GM23338 (cell line): ENCODE results near the gene ARHGEF16. TPM values are rescaled to one million over a fixed set of nuclear protein-coding genes. Genes with fewer than 3 reads are reported as not detected.

Source experiments
- ATAC-seq: fragments of 200-7000 bp; cut with Tn5 transposase; 3 replicates; pipeline ENCODE4 v1.9.1; 2020
- DNase-seq: peaks from one replicate; pipeline ENCODE4 v3.0.0-alpha.2; 2015; ENCODE audit warnings: low spot score
- H2AFZ ChIP-seq: fragments of 200-600 bp; sonication (generic); 2 replicates; pipeline ENCODE4 v1.8.0; 2016; ENCODE audit warnings: antibody characterized with exemption, mild to moderate bottlenecking, moderate library complexity
- H3F3A ChIP-seq: fragments of 200-600 bp; sonication (generic); replicated peaks from 2 replicates; pipeline ENCODE4 v1.8.0; 2017; ENCODE audit warnings: antibody characterized with exemption, mixed run types, low read depth
- H3K27ac ChIP-seq: fragments of 200-600 bp; sonication (generic); 2 replicates; pipeline ENCODE4 v1.6.1; 2016; ENCODE audit warnings: low read depth
- H3K27me3 ChIP-seq: fragments of 200-600 bp; sonication (generic); 2 replicates; pipeline ENCODE4 v1.8.0; 2016; ENCODE audit warnings: mild to moderate bottlenecking, mixed run types, moderate library complexity; ENCODE audit not compliant: insufficient read depth
- H3K36me3 ChIP-seq: fragments of 200-600 bp; sonication (generic); 2 replicates; pipeline ENCODE4 v1.8.0; 2016; ENCODE audit warnings: mild to moderate bottlenecking; ENCODE audit not compliant: insufficient read depth
- H3K4me1 ChIP-seq: fragments of 200-600 bp; sonication (generic); 2 replicates; pipeline ENCODE4 v1.8.0; 2016; ENCODE audit warnings: mild to moderate bottlenecking, moderate library complexity; ENCODE audit not compliant: insufficient read depth
- H3K4me2 ChIP-seq: fragments of 200-600 bp; sonication (generic); 2 replicates; pipeline ENCODE4 v1.7.1; 2017; ENCODE audit warnings: mixed run types
- H3K4me3 ChIP-seq: fragments of 200-600 bp; sonication (generic); 2 replicates; pipeline ENCODE4 v1.6.1; 2016; ENCODE audit warnings: mixed run types
- H3K79me2 ChIP-seq: fragments of 200-600 bp; sonication (generic); replicated peaks from 2 replicates; pipeline ENCODE4 v1.8.0; 2017; ENCODE audit warnings: mild to moderate bottlenecking; ENCODE audit not compliant: insufficient read depth
- H3K9me2 ChIP-seq: fragments of 200-600 bp; sonication (generic); 2 replicates; pipeline ENCODE4 v1.8.0; 2017; ENCODE audit not compliant: insufficient read depth
- H4K20me1 ChIP-seq: fragments of 200-600 bp; sonication (generic); replicated peaks from 2 replicates; pipeline ENCODE4 v1.8.0; 2017; ENCODE audit warnings: mild to moderate bottlenecking; ENCODE audit not compliant: insufficient read depth
- H3K27ac Mint-ChIP-seq: 2 replicates; pipeline ENCODE4 v1.8.0; 2020; ENCODE audit warnings: inconsistent platforms, mild to moderate bottlenecking, moderate library complexity, mixed read lengths
- H3K27me3 Mint-ChIP-seq: 3 replicates; pipeline ENCODE4 v1.8.0; 2022; ENCODE audit warnings: low read depth, mild to moderate bottlenecking, moderate library complexity, mixed read lengths, inconsistent platforms; ENCODE audit not compliant: insufficient read depth, poor library complexity
- H3K36me3 Mint-ChIP-seq: 3 replicates; pipeline ENCODE4 v1.8.0; 2021; ENCODE audit warnings: low read depth, mild to moderate bottlenecking, inconsistent platforms, moderate library complexity, mixed read lengths
- H3K4me1 Mint-ChIP-seq: 3 replicates; pipeline ENCODE4 v1.8.0; 2020; ENCODE audit warnings: mild to moderate bottlenecking, inconsistent platforms, mixed read lengths
- H3K4me3 Mint-ChIP-seq: 3 replicates; pipeline ENCODE4 v1.8.0; 2021; ENCODE audit warnings: moderate library complexity, mild to moderate bottlenecking, inconsistent platforms, mixed read lengths
- H3K9me3 Mint-ChIP-seq: 3 replicates; pipeline ENCODE4 v1.8.0; 2020; ENCODE audit warnings: moderate library complexity, mild to moderate bottlenecking, inconsistent platforms, mixed read lengths
- EZH2 ChIP-seq: fragments of 200-600 bp; sonication (generic); IDR thresholded peaks from one replicate; pipeline ENCODE4 v1.8.0; 2017; ENCODE audit warnings: antibody characterized with exemption, mild to moderate bottlenecking, low read depth; ENCODE audit not compliant: unreplicated experiment
- EZH2phosphoT487 ChIP-seq: fragments of 200-600 bp; sonication (generic); IDR thresholded peaks from one replicate; pipeline ENCODE4 v1.8.1; 2018; ENCODE audit warnings: antibody characterized with exemption; ENCODE audit not compliant: unreplicated experiment
- JUNB ChIP-seq: IDR thresholded peaks from one replicate; pipeline ENCODE4 v1.6.1; 2016; ENCODE audit warnings: antibody characterized with exemption; ENCODE audit not compliant: unreplicated experiment
- STAT1 ChIP-seq: IDR thresholded peaks from one replicate; pipeline ENCODE4 v1.6.1; 2016; ENCODE audit warnings: antibody characterized with exemption; ENCODE audit not compliant: unreplicated experiment
- ZNF114 ChIP-seq: fragments of 250-450 bp; sonication (Bioruptor Pico); IDR thresholded peaks from 2 replicates; pipeline ENCODE4 v1.5.0; 2020; ENCODE audit warnings: mild to moderate bottlenecking, moderate library complexity
- ZNF331 ChIP-seq: fragments of 250-450 bp; sonication (Bioruptor Pico); IDR thresholded peaks from 2 replicates; pipeline ENCODE4 v1.5.0; 2020; ENCODE audit warnings: low read depth, mild to moderate bottlenecking, moderate library complexity
- polyA plus RNA-seq: library from polyadenylated mRNA; unstranded; fragments of >200 nt; fragmentation: Nextera tagmentation; extraction: Ambion mirVana; gene quantifications from 2 replicates; pipeline ENCODE4 v1.2.1, GENCODE V29; 2016
- total RNA-seq: library from RNA; depleted of rRNA; stranded (reverse); fragments of >200 nt; shearing (Covaris generic); gene quantifications from 2 replicates; pipeline ENCODE4 v1.2.3, GENCODE V29; 2014
- TF ChIP-seq, protein P1 (sequence below): fragments of 250-450 bp; sonication (Bioruptor Pico); IDR thresholded peaks from 2 replicates; pipeline ENCODE4 v1.5.0; 2020; ENCODE audit warnings: mild to moderate bottlenecking, moderate library complexity
- TF ChIP-seq, protein P2 (sequence below): IDR thresholded peaks from 2 replicates; pipeline ENCODE4 v1.6.1; 2016; ENCODE audit warnings: antibody characterized with exemption

Gene ARHGEF16
- total and polyA plus RNA-seq, 2 experiments from 2014 or later, result 12.2 to 29.3 TPM

- TF ChIP-seq EZH2, result no peak
- TF ChIP-seq, protein P1, sequence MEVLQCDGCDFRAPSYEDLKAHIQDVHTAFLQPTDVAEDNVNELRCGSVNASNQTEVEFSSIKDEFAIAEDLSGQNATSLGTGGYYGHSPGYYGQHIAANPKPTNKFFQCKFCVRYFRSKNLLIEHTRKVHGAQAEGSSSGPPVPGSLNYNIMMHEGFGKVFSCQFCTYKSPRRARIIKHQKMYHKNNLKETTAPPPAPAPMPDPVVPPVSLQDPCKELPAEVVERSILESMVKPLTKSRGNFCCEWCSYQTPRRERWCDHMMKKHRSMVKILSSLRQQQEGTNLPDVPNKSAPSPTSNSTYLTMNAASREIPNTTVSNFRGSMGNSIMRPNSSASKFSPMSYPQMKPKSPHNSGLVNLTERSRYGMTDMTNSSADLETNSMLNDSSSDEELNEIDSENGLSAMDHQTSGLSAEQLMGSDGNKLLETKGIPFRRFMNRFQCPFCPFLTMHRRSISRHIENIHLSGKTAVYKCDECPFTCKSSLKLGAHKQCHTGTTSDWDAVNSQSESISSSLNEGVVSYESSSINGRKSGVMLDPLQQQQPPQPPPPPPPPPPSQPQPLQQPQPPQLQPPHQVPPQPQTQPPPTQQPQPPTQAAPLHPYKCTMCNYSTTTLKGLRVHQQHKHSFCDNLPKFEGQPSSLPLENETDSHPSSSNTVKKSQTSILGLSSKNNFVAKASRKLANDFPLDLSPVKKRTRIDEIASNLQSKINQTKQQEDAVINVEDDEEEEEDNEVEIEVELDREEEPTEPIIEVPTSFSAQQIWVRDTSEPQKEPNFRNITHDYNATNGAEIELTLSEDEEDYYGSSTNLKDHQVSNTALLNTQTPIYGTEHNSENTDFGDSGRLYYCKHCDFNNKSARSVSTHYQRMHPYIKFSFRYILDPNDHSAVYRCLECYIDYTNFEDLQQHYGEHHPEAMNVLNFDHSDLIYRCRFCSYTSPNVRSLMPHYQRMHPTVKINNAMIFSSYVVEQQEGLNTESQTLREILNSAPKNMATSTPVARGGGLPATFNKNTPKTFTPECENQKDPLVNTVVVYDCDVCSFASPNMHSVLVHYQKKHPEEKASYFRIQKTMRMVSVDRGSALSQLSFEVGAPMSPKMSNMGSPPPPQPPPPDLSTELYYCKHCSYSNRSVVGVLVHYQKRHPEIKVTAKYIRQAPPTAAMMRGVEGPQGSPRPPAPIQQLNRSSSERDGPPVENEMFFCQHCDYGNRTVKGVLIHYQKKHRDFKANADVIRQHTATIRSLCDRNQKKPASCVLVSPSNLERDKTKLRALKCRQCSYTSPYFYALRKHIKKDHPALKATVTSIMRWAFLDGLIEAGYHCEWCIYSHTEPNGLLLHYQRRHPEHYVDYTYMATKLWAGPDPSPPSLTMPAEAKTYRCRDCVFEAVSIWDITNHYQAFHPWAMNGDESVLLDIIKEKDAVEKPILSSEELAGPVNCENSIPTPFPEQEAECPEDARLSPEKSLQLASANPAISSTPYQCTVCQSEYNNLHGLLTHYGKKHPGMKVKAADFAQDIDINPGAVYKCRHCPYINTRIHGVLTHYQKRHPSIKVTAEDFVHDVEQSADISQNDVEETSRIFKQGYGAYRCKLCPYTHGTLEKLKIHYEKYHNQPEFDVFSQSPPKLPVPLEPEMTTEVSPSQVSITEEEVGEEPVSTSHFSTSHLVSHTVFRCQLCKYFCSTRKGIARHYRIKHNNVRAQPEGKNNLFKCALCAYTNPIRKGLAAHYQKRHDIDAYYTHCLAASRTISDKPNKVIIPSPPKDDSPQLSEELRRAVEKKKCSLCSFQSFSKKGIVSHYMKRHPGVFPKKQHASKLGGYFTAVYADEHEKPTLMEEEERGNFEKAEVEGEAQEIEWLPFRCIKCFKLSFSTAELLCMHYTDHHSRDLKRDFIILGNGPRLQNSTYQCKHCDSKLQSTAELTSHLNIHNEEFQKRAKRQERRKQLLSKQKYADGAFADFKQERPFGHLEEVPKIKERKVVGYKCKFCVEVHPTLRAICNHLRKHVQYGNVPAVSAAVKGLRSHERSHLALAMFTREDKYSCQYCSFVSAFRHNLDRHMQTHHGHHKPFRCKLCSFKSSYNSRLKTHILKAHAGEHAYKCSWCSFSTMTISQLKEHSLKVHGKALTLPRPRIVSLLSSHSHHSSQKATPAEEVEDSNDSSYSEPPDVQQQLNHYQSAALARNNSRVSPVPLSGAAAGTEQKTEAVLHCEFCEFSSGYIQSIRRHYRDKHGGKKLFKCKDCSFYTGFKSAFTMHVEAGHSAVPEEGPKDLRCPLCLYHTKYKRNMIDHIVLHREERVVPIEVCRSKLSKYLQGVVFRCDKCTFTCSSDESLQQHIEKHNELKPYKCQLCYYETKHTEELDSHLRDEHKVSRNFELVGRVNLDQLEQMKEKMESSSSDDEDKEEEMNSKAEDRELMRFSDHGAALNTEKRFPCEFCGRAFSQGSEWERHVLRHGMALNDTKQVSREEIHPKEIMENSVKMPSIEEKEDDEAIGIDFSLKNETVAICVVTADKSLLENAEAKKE (CRISPR knock-in tag), result no peak
- no peak for TF ChIP-seq JUNB
- TF ChIP-seq ZNF114, result no peak
- TF ChIP-seq, protein P2, sequence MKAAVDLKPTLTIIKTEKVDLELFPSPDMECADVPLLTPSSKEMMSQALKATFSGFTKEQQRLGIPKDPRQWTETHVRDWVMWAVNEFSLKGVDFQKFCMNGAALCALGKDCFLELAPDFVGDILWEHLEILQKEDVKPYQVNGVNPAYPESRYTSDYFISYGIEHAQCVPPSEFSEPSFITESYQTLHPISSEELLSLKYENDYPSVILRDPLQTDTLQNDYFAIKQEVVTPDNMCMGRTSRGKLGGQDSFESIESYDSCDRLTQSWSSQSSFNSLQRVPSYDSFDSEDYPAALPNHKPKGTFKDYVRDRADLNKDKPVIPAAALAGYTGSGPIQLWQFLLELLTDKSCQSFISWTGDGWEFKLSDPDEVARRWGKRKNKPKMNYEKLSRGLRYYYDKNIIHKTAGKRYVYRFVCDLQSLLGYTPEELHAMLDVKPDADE, result no peak
- TF ChIP-seq EZH2phosphoT487, result no peak
Measured at GRCh38 chr1:3488432-3488831, 34.0 kb downstream of the ARHGEF16 start (continued).

DNA sequence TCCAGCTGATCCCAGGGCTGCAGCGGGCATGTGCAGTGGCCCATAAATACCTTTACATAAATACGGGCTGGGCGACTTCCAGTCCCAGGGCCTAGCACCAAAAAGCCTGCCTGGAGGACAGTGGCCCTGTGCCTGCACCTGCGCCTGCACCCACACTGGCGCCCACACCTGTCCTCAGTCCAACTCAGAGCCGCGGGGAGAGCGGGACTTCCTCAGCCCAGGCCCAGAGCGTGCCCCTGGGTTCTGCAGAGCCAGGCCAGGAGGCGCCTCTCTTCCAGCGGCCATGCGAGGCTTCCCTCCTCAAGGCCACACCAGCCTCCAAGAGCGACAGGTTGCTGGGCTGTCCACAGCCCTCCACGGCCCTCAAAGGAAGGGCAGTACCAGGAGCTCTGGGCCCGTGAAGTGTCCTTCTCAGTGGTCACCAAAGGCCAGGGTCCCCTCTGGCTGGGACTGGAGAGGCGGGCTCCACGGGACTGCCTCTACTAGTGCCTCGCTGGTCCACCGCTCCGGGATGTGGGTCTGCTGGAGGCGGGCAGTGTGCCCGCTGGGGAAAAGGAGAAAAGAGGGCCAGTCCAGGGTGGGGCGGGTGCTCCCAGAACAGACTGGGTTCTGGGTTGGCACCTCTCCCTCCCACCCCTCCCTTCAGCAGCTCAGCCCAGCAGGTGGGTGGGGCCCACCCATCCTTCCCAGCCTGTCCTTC lies 35.7 kb downstream of the ARHGEF16 start:
- H3K36me3 Mint-ChIP-seq, result peaks cover 13% of the 10 kb centered on the region; the same call in 2 of the 3 replicates
- no peak overlapping the region for H3K4me3 ChIP-seq
- H3K27ac Mint-ChIP-seq, result no peak overlapping the region
- ATAC-seq (no peak), DNase-seq (no peak)
- no peaks in the 10 kb centered on the region for H3K79me2 ChIP-seq
- H3K9me2 ChIP-seq, result no peaks in the 10 kb centered on the region
- no peak overlapping the region for H3K4me3 Mint-ChIP-seq
- no peak for TF ChIP-seq STAT1
- TF ChIP-seq, protein P1 (CRISPR knock-in tag), result no peak
- no peak for TF ChIP-seq ZNF331 (CRISPR knock-in tag)
- no peaks in the 10 kb centered on the region for H3K4me1 ChIP-seq
- H3K36me3 ChIP-seq, result no peaks in the 10 kb centered on the region
- no peak overlapping the region for H3K4me2 ChIP-seq
- no peaks in the 10 kb centered on the region for H3F3A ChIP-seq
- no peaks in the 10 kb centered on the region for H3K27me3 ChIP-seq
- H3K27me3 Mint-ChIP-seq, result peaks cover 13% of the 10 kb centered on the region
- no peak overlapping the region for H2AFZ ChIP-seq
- H3K4me1 Mint-ChIP-seq, result peaks cover 2% of the 10 kb centered on the region; the same call in 2 of the 3 replicates
- H3K27ac ChIP-seq, result no peak overlapping the region
- H3K9me3 Mint-ChIP-seq, result peaks cover 19% of the 10 kb centered on the region
- H4K20me1 ChIP-seq, result no peaks in the 10 kb centered on the region
